NCI-H774 (cell line): ENCODE measurements around the gene PNPLA7.
"Not testable (repeated sequence)": the region's sequence is repeated elsewhere in the genome, so short reads cannot be mapped to it uniquely, and the experiment has no call there.

Experiments
- DNase-seq: peaks from one replicate; lab custom pipeline; 2025; lab: John Stamatoyannopoulos, UW

The PNPLA7 gene

DNA sequence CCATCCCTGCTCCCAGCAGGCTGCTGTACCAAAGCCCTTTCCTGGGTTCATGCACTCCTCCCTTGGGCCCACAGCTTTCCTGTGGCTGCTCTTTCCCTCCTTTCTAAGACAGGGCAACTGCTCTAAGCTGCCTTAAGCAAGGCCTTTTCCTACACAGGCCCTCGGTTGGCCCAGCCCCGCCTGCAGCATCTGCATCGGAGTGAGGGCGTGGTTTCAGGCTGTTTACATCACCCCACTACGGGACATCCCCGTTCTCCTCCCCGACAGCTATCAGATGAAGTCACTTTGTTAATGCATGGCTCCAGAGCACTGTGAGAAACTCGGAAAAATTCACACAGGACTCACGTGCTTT, 25.1 kb upstream of the PNPLA7 start:
- DNase-seq, result no peak

- no peak for DNase-seq
These were observed 24.0 kb upstream of the PNPLA7 start for GRCh38 chr9:137574192-137574591.

DNA sequence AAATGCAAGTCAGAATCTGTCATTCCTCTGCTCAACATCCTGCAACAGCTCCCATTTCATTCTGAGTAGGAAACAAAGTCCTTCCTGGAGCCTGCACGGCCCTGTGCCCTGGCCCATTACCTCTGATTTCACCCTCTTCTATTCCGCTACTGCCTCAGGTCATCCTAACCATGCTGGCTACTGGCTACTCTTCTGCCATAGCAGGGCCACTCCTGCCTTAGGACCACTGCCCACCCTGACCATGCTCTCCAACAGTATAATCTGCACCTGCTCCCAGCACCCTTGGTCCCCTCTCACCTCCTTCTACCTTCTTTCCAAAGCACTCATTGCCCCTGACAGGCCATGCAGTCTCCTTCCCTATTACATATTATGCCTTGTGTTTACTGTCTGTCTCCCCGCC, 20.4 kb upstream of the PNPLA7 start:
- no peak for DNase-seq

GRCh38 chr9:137569609-137570203, 19.5 kb upstream of the PNPLA7 start:
- no peak for DNase-seq

DNA sequence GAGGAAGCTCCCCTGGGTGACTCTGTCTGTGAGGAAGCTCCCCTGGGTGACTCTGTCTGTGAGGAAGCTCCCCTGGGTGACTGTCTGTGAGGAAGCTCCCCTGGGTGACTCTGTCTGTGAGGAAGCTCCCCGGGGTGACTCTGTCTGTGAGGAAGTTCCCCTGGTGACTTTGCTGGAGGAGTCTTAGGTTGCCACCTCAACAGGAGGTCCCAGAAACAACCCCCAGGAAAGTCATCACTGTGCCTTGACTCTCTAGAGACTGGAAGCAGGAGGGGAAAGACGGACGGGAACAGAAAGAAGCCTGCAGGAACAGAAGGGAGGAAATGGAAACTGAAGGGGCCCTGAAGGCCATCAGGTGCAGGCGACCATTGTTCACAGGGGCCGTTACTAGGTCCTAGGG, 18.2 kb upstream of the PNPLA7 start:
- not testable (repeated sequence) for DNase-seq

GRCh38 chr9:137564817-137565411, 14.7 kb upstream of the PNPLA7 start:
- DNase-seq, result no peak

- no peak for DNase-seq
These were observed 13.9 kb upstream of the PNPLA7 start for GRCh38 chr9:137564134-137564533.

DNA sequence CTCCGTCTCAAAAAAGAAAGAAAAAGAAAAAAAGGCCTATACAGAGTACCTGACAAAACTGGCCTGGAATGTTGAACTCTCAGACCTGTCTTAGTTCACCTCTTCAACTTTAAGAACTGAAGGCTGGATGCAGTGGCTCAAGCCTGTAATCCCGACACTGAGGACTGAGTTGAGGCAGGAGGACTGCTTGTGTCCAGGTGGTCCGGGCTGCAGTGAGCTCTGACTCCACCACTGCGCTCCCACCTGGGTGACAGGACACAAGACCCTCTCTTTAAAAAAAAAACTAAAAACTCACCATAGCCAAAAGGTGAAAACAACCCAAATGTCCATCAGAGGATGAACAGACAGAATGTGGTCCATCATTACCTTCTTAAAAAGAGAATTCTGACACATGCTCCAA, 7.9 kb upstream of the PNPLA7 start:
- DNase-seq, result no peak

DNA sequence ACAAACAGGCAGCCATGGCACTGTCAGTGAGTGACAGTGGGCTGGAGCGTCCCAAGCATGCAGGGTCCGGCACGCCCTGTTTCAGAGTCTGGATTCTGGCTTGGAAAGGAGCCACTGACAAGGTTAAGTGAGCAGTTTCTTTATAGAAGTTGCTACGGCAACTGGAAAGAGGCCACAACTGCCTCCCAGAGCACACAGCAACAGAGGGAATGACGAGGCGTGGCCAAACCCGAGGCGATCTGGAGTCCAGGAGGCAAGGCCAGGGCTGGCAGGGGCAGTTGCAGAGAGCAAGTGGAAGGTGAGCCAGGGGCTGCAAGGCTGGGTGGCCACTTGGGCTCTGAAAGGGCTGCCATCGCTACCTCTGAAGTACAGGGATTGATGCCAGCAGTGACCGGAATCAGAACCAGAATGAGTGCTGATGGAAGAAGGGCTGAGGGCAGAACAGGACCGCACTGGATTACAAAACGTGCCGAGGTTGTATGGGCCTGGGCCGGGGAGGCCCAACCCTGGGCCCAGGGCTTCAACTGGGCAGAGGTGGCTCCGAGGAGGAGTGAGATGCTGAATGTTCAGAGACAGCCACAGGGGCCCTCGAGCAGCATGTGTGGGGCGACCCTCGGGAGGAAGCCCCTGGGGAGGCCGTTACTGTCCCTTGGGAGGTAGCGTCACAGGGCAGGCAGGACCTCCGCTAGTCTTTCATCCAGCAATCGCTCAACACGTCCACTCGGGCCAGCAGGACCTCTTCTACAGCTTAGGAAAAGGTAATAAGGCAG, 6.1 kb upstream of the PNPLA7 start:
- no peak for DNase-seq

DNA sequence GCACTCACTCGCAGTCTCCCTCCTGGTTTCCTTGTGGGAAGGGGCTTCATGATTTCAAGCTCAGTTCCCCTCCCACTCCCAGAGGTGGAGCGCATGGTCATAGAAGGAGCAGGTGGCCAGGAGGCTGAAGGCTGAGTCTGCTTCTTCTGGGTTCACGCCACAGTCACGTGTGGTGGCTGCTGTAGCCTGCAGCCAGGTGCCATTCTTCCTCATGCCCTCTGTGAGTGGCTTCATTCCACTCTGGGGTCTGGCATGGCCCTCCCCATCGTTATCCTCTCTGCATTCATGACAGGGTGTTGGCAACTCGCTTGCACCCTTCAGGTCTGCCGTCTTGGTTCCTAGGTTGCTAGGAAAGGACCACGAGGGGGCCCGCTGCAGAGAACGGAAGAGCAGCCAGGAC, 5.0 kb upstream of the PNPLA7 start:
- no peak for DNase-seq

GRCh38 chr9:137554349-137554748, 4.1 kb upstream of the PNPLA7 start:
- DNase-seq, result no peak

GRCh38 chr9:137553654-137554053, 3.5 kb upstream of the PNPLA7 start:
- DNase-seq, result not testable (repeated sequence)

DNA sequence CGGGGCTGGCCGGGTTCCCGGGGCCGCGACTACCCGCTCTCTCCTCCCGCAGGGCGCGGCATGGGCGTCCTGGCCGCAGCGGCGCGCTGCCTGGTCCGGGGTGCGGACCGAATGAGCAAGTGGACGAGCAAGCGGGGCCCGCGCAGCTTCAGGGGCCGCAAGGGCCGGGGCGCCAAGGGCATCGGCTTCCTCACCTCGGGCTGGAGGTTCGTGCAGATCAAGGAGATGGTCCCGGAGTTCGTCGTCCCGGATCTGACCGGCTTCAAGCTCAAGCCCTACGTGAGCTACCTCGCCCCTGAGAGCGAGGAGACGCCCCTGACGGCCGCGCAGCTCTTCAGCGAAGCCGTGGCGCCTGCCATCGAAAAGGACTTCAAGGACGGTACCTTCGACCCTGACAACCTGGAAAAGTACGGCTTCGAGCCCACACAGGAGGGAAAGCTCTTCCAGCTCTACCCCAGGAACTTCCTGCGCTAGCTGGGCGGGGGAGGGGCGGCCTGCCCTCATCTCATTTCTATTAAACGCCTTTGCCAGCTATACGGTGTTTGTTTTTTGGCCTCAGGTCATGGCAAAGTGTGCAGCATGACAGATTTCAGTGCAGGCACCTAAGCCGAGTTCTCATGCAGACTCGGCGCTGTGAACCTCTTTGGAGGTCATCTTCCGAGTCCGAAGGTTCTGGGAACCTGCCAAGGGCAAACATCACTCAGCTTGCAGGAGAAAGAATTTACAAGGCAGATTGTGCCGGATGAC, 2.0 kb upstream of the PNPLA7 start:
- no peak for DNase-seq

DNA sequence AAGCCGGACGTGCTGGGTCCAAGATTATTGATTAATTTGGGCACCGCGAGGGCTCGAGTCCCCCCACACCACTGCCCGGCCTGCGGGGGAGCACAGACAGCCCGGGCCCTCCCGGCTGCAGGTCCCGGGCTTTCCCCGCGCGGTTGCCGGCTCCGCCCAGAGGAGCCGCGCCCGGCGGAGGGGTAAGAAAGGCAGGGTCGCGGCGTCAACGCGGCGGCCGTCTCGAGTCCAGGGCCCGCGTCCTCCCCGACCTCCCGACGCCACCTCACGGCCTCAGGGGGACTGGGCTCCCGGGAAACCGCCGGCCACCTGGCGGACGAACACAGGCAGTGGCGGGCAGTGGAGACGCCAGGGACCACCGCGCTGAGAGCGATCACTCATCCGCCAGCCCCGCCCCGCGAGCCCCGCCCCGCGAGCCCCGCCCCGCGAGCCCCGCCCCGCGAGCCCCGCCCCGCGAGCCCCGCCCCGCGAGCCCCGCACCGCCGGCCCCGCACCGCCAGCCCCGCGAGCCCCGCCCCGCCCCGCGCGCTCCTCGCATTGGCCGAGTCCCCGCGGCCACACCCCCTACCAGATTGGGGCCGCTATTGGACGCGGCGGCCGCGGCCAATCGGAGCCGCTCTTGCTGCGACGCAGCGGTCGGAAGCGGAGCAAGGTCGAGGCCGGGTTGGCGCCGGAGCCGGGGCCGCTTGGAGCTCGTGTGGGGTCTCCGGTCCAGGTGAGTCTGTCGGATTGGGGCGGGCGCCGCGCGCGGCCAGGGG, 1.2 kb upstream of the PNPLA7 start, which contains the start of gene MRPL41:
TSS of gene MRPL41 (plus strand) at position 616 of the 758 bp plus-strand sequence. CDS start 203 bp downstream, outside the sequence.
- peak; percentile 94 for DNase-seq

GRCh38 chr9:137550958-137551263, 709 bp upstream of the PNPLA7 start:
- not testable (repeated sequence) for DNase-seq

DNA sequence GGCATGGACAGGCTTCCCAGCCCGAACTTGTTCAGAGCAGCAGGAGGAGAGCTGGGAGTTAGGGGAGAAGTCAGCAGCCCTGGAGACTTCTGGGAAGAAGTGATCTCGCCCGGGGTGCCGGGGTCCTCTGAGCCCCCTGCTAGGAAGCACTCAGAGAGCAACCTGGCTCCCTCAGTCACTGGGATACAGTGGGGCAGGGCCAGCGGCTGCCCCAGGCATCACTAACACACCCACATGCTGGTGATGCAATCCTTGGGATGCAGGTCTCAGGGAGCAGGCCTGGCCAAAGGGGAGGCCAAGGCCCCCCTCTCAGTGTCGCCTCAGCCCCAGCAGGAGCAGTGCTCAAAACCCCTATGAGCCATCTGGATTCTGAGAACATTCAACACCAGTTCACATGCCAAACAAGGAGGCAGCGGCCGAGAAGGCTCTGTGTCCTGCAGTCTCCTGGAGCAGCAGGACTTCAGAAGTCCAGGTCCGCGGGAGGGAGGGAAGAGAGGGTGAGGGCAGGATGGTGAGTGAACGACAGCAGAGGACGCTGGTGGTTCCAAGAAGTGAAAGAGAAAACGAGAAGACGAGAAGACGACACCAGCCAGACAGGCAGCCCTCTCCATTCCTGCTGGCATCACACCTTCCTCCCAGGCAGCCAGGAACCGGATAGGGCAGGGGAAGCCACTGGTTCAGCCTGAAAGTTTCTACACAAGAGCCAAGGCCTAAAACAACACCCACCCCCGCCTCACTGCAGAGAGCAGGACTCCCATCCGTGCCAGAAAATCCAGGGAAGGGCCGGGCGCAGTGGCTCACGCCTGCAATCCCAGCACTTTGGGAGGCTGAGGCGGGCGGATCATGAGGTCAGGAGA, 2.3 kb downstream of the PNPLA7 start:
- no peak for DNase-seq

GRCh38 chr9:137545123-137545522, 5.1 kb downstream of the PNPLA7 start:
- DNase-seq, result no peak

DNA sequence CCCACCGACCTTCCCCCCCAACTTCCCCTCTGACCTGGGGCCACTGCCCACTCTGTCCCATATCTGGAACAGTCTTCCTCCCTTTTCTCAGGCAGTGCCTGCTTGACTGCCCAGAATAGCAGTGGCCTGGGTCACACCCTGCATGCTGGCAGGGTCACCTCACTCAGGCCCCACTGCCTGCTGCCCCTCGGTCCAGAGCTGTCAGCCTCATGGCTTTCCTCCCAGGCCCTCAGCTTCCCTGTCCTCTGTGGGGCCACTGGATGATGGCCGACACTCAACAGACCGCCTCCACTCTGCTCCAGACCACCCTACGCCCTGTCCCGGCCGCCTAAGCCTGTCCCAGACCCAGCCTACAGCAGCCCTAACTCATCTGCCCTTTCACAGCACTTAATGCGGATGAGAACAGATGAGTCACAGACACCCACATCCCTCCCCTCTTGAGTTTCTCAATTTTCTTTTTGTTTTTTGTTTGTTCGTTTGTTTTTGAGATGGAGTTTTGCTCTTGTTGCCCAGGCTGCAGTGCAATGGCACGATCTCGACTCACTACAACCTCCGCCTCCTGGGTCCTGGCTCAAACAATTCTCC, 5.9 kb downstream of the PNPLA7 start:
- DNase-seq, result no peak

GRCh38 chr9:137543237-137543963, 6.8 kb downstream of the PNPLA7 start:
- no peak for DNase-seq

GRCh38 chr9:137542486-137542885, 7.7 kb downstream of the PNPLA7 start:
- DNase-seq, result no peak
